Activated naive CD8-positive, alpha-beta T cell treated with anti-CD3 and anti-CD28 coated beads for 36 hours (primary cell): Measurements from ENCODE around the gene OR11A1. TPM values are rescaled to one million over a fixed set of nuclear protein-coding genes. Genes with fewer than 3 reads are reported as not detected.

Source experiments
- DNase-seq: peaks from one replicate; pipeline ENCODE4 v3.0.0; 2021
- H3K27ac Mint-ChIP-seq: one replicate; pipeline ENCODE4 v1.8.0; 2022; ENCODE audit warnings: mild to moderate bottlenecking, moderate library complexity, mixed read lengths
- H3K27me3 Mint-ChIP-seq: one replicate; pipeline ENCODE4 v1.8.0; 2022; ENCODE audit warnings: mild to moderate bottlenecking, mixed read lengths
- H3K36me3 Mint-ChIP-seq: one replicate; pipeline ENCODE4 v1.8.0; 2021; ENCODE audit warnings: mild to moderate bottlenecking, mixed read lengths
- H3K4me1 Mint-ChIP-seq: one replicate; pipeline ENCODE4 v1.8.0; 2021; ENCODE audit warnings: mixed read lengths
- H3K4me3 Mint-ChIP-seq: one replicate; pipeline ENCODE4 v1.8.0; 2022; ENCODE audit warnings: mild to moderate bottlenecking, moderate library complexity, mixed read lengths
- H3K9me3 Mint-ChIP-seq: one replicate; pipeline ENCODE4 v1.8.0; 2022; ENCODE audit warnings: mixed read lengths
- total RNA-seq, 2 experiments: library from RNA; stranded (reverse); gene quantifications; one replicate each; pipeline ENCODE4 v1.2.3, GENCODE V29; 2021

Gene OR11A1, protein sequence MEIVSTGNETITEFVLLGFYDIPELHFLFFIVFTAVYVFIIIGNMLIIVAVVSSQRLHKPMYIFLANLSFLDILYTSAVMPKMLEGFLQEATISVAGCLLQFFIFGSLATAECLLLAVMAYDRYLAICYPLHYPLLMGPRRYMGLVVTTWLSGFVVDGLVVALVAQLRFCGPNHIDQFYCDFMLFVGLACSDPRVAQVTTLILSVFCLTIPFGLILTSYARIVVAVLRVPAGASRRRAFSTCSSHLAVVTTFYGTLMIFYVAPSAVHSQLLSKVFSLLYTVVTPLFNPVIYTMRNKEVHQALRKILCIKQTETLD
- total RNA-seq, result not detected

- no peak within 1 kb of the TSS for H3K27ac Mint-ChIP-seq
- no peak within 1 kb of the TSS for H3K4me3 Mint-ChIP-seq
- no peaks in the 10 kb centered on the region for H3K36me3 Mint-ChIP-seq
- DNase-seq, result no peak
- H3K9me3 Mint-ChIP-seq, result no peaks in the 10 kb centered on the region
- no peaks in the 10 kb centered on the region for H3K4me1 Mint-ChIP-seq
- peaks cover 18% of the 10 kb centered on the region for H3K27me3 Mint-ChIP-seq
Observed at GRCh38 chr6:29456971-29457370, at the start of gene OR11A1, which contains the start of gene OR2H1. Gene OR11A1, minus strand, starts transcription at chr6:29457071. Its CDS starts 29,430 bp downstream, at chr6:29427641. Gene OR2H1, plus strand, starts transcription at chr6:29457155. Its CDS starts 4,615 bp downstream, at chr6:29461770.

GRCh38 chr6:29506446-29507067, 49.7 kb upstream of the OR11A1 start:
- H3K4me3 Mint-ChIP-seq, result no peak overlapping the region
- H3K9me3 Mint-ChIP-seq, result no peaks in the 10 kb centered on the region
- H3K27me3 Mint-ChIP-seq, result peaks cover 12% of the 10 kb centered on the region
- H3K36me3 Mint-ChIP-seq, result no peaks in the 10 kb centered on the region
- DNase-seq, result no peak
- no peaks in the 10 kb centered on the region for H3K4me1 Mint-ChIP-seq
- H3K27ac Mint-ChIP-seq, result no peak overlapping the region

DNA sequence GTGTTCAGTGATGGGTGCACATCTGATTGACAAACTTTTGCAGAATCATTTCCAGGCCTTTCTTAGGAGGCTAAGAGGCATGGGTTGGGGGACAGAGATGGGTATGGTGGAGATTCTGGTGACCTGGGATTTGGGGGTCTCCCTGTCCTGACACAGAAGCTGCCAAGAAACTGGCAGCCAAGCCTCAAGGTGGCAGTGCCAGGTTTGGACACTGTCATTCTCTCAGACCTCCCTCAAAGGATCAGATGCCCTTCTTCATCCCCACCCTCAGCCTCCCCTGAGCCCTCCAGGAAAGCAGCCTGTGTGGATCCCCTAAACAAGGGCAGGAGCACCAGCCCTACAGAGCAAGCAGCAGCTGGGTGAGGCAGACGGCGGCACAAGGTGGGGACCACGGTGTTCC, 48.9 kb upstream of the OR11A1 start:
- no peak for DNase-seq
- H3K4me3 Mint-ChIP-seq, result no peak overlapping the region
- no peaks in the 10 kb centered on the region for H3K9me3 Mint-ChIP-seq
- H3K36me3 Mint-ChIP-seq, result no peaks in the 10 kb centered on the region
- peaks cover 12% of the 10 kb centered on the region for H3K27me3 Mint-ChIP-seq
- H3K4me1 Mint-ChIP-seq, result no peaks in the 10 kb centered on the region
- H3K27ac Mint-ChIP-seq, result no peak overlapping the region

GRCh38 chr6:29504961-29505360, 48.1 kb upstream of the OR11A1 start:
- Mint-ChIP-seq H3K36me3 (no peaks in the 10 kb centered on the region), H3K9me3 (no peaks in the 10 kb centered on the region), H3K27me3 (peaks cover 15% of the 10 kb centered on the region), H3K4me3 (no peak overlapping the region), H3K4me1 (no peaks in the 10 kb centered on the region), H3K27ac (no peak overlapping the region)
- DNase-seq, result no peak

GRCh38 chr6:29502597-29502996, 45.7 kb upstream of the OR11A1 start:
- no peaks in the 10 kb centered on the region for H3K4me1 Mint-ChIP-seq
- peaks cover 24% of the 10 kb centered on the region for H3K27me3 Mint-ChIP-seq
- H3K4me3 Mint-ChIP-seq, result no peak overlapping the region
- no peak for DNase-seq
- H3K27ac Mint-ChIP-seq, result no peak overlapping the region
- H3K36me3 Mint-ChIP-seq, result no peaks in the 10 kb centered on the region
- no peaks in the 10 kb centered on the region for H3K9me3 Mint-ChIP-seq

GRCh38 chr6:29502181-29502580, 45.3 kb upstream of the OR11A1 start:
- no peak overlapping the region for H3K27ac Mint-ChIP-seq
- DNase-seq, result no peak
- H3K36me3 Mint-ChIP-seq, result no peaks in the 10 kb centered on the region
- peaks cover 28% of the 10 kb centered on the region for H3K27me3 Mint-ChIP-seq
- no peak overlapping the region for H3K4me3 Mint-ChIP-seq
- H3K4me1 Mint-ChIP-seq, result no peaks in the 10 kb centered on the region
- no peaks in the 10 kb centered on the region for H3K9me3 Mint-ChIP-seq

DNA sequence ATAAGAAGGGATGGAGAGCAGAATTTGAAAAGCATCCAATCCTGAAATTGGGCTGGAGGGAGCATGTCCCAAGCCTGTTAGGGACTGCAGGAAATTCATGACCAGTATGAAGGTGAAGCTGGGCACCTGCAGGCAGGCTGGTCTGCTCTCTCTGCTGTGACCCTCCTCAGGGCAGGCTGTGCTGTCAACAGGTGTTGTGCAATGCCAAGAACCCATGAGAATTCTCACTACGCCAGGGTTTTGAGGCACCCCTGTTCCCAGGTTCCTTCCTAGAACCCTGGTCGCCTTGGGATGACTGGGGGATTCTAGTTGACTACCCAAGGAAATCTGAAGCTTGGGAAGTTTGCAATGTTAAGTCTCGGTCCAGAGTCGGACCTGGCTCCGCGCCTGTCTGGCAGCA, 44.2 kb upstream of the OR11A1 start:
- no peak overlapping the region for H3K27ac Mint-ChIP-seq
- H3K4me3 Mint-ChIP-seq, result no peak overlapping the region
- no peaks in the 10 kb centered on the region for H3K36me3 Mint-ChIP-seq
- no peaks in the 10 kb centered on the region for H3K9me3 Mint-ChIP-seq
- no peaks in the 10 kb centered on the region for H3K4me1 Mint-ChIP-seq
- peaks cover 35% of the 10 kb centered on the region for H3K27me3 Mint-ChIP-seq
- DNase-seq, result no peak

DNA sequence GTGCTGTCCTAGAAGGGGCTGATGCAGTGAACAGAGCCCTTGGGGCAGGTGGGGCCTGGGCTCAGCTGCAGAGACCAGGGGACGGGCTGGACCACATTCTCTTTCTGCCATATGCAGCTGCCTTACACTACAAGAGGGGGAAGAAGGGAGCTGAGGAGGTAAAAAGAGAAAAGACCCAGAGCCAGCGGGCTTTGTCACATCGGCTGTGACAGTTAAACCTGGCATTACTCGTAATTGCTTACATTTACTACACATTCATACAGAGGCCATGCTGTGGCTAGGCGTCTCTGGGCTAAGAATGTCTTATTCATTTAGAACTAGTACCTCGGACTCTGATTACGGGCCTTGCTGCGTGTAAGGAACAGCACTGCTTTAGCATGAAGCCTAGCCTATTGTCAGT, 43.7 kb upstream of the OR11A1 start:
- Mint-ChIP-seq H3K9me3 (no peaks in the 10 kb centered on the region), H3K4me3 (no peak overlapping the region)

DNA sequence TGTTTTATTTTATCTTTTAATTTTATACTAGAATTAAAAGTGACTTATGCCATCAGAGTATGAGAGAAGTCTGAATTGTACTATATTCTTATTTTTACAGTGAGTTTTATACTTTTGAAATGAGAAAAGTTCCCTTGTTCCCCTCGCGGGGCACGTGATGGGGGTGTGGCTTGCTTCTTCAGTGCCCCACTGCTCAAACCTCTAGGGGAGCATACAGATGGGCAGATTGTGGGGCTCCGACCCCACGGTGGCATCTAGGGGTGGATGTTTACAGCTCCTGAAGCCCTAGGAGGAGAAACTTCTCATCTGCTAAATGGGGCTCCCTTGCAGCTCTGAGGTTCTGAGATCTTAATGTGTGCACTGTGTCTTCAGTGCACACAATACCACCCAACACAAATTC, 42.8 kb upstream of the OR11A1 start:
- Mint-ChIP-seq H3K9me3 (no peaks in the 10 kb centered on the region), H3K36me3 (no peaks in the 10 kb centered on the region), H3K27ac (no peak overlapping the region), H3K4me1 (no peaks in the 10 kb centered on the region), H3K27me3 (peaks cover 39% of the 10 kb centered on the region), H3K4me3 (no peak overlapping the region)
- DNase-seq, result no peak

More for the DNA sequence above, 43.7 kb upstream of the OR11A1 start:
- no peak for DNase-seq
- Mint-ChIP-seq H3K27ac (no peak overlapping the region), H3K27me3 (peaks cover 37% of the 10 kb centered on the region), H3K4me1 (no peaks in the 10 kb centered on the region), H3K36me3 (no peaks in the 10 kb centered on the region)

GRCh38 chr6:29496961-29497360, 40.1 kb upstream of the OR11A1 start:
- Mint-ChIP-seq H3K27me3 (peaks cover 30% of the 10 kb centered on the region), H3K9me3 (no peaks in the 10 kb centered on the region), H3K4me3 (no peak overlapping the region), H3K4me1 (no peaks in the 10 kb centered on the region), H3K36me3 (no peaks in the 10 kb centered on the region), H3K27ac (no peak overlapping the region)
- no peak for DNase-seq

- Mint-ChIP-seq H3K27me3 (peaks cover 34% of the 10 kb centered on the region), H3K27ac (no peak overlapping the region), H3K4me3 (no peak overlapping the region), H3K4me1 (no peaks in the 10 kb centered on the region), H3K9me3 (no peaks in the 10 kb centered on the region), H3K36me3 (no peaks in the 10 kb centered on the region)
- no peak for DNase-seq
Observed at GRCh38 chr6:29495571-29495970, 38.7 kb upstream of the OR11A1 start.

DNA sequence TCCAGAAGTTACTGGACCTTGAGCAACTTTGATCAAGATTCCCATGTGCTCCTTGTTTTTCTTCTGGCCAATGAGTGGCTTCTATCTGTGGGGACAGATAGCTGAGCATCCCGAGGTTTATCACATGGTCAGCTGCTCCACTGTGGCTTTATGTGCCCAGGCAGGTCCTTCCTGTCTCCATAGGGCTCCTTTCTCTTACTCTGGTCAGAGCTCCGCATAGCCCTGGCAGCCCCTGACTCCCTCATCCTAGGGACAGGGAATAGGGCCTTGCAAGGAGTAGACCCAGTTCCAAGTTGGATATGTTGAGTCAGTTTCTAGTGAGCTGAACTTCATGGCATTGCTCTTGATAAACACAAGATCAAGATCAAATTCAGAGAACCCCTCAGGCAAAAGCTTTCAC, 37.3 kb upstream of the OR11A1 start:
- no peak overlapping the region for H3K27ac Mint-ChIP-seq
- no peaks in the 10 kb centered on the region for H3K36me3 Mint-ChIP-seq
- peaks cover 37% of the 10 kb centered on the region for H3K27me3 Mint-ChIP-seq
- no peaks in the 10 kb centered on the region for H3K9me3 Mint-ChIP-seq
- DNase-seq, result no peak
- no peak overlapping the region for H3K4me3 Mint-ChIP-seq
- H3K4me1 Mint-ChIP-seq, result peaks cover 2% of the 10 kb centered on the region

DNA sequence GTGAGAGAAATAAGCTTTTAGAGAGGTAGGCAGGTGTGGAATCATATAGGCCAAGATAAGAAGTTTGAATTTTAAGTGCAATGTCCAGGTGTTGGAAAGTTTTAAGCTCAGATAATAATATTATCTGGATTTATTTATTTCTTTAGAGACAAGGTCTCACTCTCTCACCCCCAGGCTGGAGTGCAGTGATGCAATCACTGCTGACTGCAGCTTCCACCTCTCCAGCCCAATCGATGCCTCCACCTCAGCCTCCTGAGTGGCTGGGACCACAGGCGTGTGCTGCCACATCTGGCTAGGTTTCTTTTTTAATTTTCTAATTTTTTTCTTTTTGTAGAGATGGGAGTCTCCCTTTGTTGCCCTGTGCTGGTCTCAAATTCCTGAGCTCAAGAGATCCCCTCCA, 36.4 kb upstream of the OR11A1 start:
- H3K27ac Mint-ChIP-seq, result no peak overlapping the region
- DNase-seq, result no peak
- peaks cover 31% of the 10 kb centered on the region for H3K27me3 Mint-ChIP-seq
- H3K4me1 Mint-ChIP-seq, result peaks cover 2% of the 10 kb centered on the region
- H3K36me3 Mint-ChIP-seq, result no peaks in the 10 kb centered on the region
- H3K4me3 Mint-ChIP-seq, result no peak overlapping the region
- H3K9me3 Mint-ChIP-seq, result no peaks in the 10 kb centered on the region

DNA sequence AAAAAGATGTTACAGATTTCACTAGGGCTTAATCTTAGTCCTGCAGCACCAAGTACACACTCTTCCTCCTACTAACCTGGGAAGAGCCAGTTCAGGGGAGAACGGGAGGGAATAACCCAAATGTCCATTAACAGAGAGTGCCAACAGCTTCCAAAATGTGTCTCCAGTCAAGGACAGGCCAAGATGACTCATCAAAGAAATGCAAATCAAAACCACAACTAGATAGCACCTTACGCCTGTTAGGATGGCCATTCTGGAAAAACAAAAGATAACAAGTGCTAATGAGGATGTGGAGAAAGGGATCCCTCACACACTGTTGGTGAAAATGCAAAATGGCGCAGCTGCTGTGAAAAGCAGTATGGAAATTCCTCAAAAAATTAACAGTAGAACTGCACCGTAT, 34.7 kb upstream of the OR11A1 start:
- Mint-ChIP-seq H3K4me1 (peaks cover 2% of the 10 kb centered on the region), H3K27ac (no peak overlapping the region), H3K36me3 (no peaks in the 10 kb centered on the region), H3K27me3 (peaks cover 28% of the 10 kb centered on the region), H3K4me3 (no peak overlapping the region), H3K9me3 (no peaks in the 10 kb centered on the region)
- no peak for DNase-seq

DNA sequence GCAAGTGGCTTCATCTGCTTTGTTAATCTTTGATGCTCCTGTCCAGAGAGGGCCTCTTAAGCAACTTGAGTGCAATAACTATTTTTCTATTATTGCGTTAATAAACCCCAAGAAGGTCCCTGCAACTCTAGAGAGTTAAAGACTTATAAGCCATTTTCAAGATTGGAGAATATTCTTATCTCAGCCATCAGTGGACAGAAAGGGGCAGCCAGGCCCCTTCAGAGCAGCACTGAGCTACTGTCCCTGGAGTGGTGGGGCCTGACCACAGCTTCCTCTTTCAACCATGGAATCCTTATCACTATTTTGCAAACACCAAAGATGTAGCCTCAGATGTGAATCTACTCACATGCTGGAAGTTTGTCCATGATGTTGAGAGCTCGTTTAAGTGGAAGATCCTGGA, 33.7 kb upstream of the OR11A1 start:
- H3K27ac Mint-ChIP-seq, result no peak overlapping the region
- peaks cover 25% of the 10 kb centered on the region for H3K27me3 Mint-ChIP-seq
- no peak for DNase-seq
- H3K4me3 Mint-ChIP-seq, result no peak overlapping the region
- H3K4me1 Mint-ChIP-seq, result peaks cover 2% of the 10 kb centered on the region
- no peaks in the 10 kb centered on the region for H3K36me3 Mint-ChIP-seq
- no peaks in the 10 kb centered on the region for H3K9me3 Mint-ChIP-seq

GRCh38 chr6:29490055-29490454, 33.2 kb upstream of the OR11A1 start:
- Mint-ChIP-seq H3K4me3 (no peak overlapping the region), H3K36me3 (no peaks in the 10 kb centered on the region), H3K27ac (no peak overlapping the region), H3K27me3 (peaks cover 24% of the 10 kb centered on the region), H3K9me3 (no peaks in the 10 kb centered on the region), H3K4me1 (peaks cover 2% of the 10 kb centered on the region)
- no peak for DNase-seq
